Measurements from ENCODE around the gene ABLIM3.

Gene ABLIM3

GRCh38 chr5:149220750-149221149, 79.5 kb downstream of the ABLIM3 start:
- FAIRE-seq (no peak), DNase-seq (ENCODE audit: insufficient read length, low spot score) (no peak)
- TF ChIP-seq TAF1 (IDR thresholded peaks at IDR 0.05; ENCODE audit: low read depth, low read length): no peak
- TF ChIP-seq POLR2AphosphoS5 (IDR thresholded peaks at IDR 0.05; ENCODE audit: low read depth, low read length): no peak
- no peak for TF ChIP-seq PAX5 (IDR thresholded peaks at IDR 0.05; ENCODE audit: insufficient read depth, low read length, severe bottlenecking)
- no peak for TF ChIP-seq SPI1 (IDR thresholded peaks at IDR 0.05; ENCODE audit: low read depth, low read length)
- no peak for TF ChIP-seq POLR2A (IDR thresholded peaks at IDR 0.05; ENCODE audit: low read depth, low read length)
- no peak for TF ChIP-seq POU2F2 (IDR thresholded peaks at IDR 0.05; ENCODE audit: low read depth, low read length)

- FAIRE-seq (no peak), DNase-seq (ENCODE audit: insufficient read length, low spot score) (no peak)
- TF ChIP-seq SPI1 (IDR thresholded peaks at IDR 0.05; ENCODE audit: low read depth, low read length) (no peak), POU2F2 (IDR thresholded peaks at IDR 0.05; ENCODE audit: low read depth, low read length) (no peak), PAX5 (IDR thresholded peaks at IDR 0.05; ENCODE audit: insufficient read depth, low read length, severe bottlenecking) (no peak), TAF1 (IDR thresholded peaks at IDR 0.05; ENCODE audit: low read depth, low read length) (no peak), POLR2A (IDR thresholded peaks at IDR 0.05; ENCODE audit: low read depth, low read length) (no peak), POLR2AphosphoS5 (IDR thresholded peaks at IDR 0.05; ENCODE audit: low read depth, low read length) (no peak)
Observed at GRCh38 chr5:149221326-149221725, 80.0 kb downstream of the ABLIM3 start.

GRCh38 chr5:149221731-149222342, 80.5 kb downstream of the ABLIM3 start:
- FAIRE-seq (no peak), DNase-seq (ENCODE audit: insufficient read length, low spot score) (no peak)
- TF ChIP-seq POLR2A (IDR thresholded peaks at IDR 0.05; ENCODE audit: low read depth, low read length): no peak

- TF ChIP-seq POLR2A (IDR thresholded peaks at IDR 0.05; ENCODE audit: low read depth, low read length) (no peak), SPI1 (IDR thresholded peaks at IDR 0.05; ENCODE audit: low read depth, low read length) (no peak), POU2F2 (IDR thresholded peaks at IDR 0.05; ENCODE audit: low read depth, low read length) (no peak), TAF1 (IDR thresholded peaks at IDR 0.05; ENCODE audit: low read depth, low read length) (no peak), PAX5 (IDR thresholded peaks at IDR 0.05; ENCODE audit: insufficient read depth, low read length, severe bottlenecking) (no peak)
- FAIRE-seq (no peak), DNase-seq (ENCODE audit: insufficient read length, low spot score) (no peak)
Observed at GRCh38 chr5:149223081-149223848, 82.0 kb downstream of the ABLIM3 start.

- TF ChIP-seq SPI1 (IDR thresholded peaks at IDR 0.05; ENCODE audit: low read depth, low read length) (no peak), POLR2A (IDR thresholded peaks at IDR 0.05; ENCODE audit: low read depth, low read length) (no peak), PAX5 (IDR thresholded peaks at IDR 0.05; ENCODE audit: insufficient read depth, low read length, severe bottlenecking) (no peak), TAF1 (IDR thresholded peaks at IDR 0.05; ENCODE audit: low read depth, low read length) (no peak)
- FAIRE-seq: no peak
- DNase-seq (ENCODE audit: insufficient read length, low spot score): no peak
Observed at GRCh38 chr5:149224282-149224681, 83.0 kb downstream of the ABLIM3 start.

- no peak for TF ChIP-seq PAX5 (IDR thresholded peaks at IDR 0.05; ENCODE audit: insufficient read depth, low read length, severe bottlenecking)
- TF ChIP-seq POLR2A (IDR thresholded peaks at IDR 0.05; ENCODE audit: low read depth, low read length): no peak
- TF ChIP-seq SPI1 (IDR thresholded peaks at IDR 0.05; ENCODE audit: low read depth, low read length): no peak
- TF ChIP-seq POLR2AphosphoS5 (IDR thresholded peaks at IDR 0.05; ENCODE audit: low read depth, low read length): no peak
- TF ChIP-seq TAF1 (IDR thresholded peaks at IDR 0.05; ENCODE audit: low read depth, low read length): no peak
- no peak for TF ChIP-seq POU2F2 (IDR thresholded peaks at IDR 0.05; ENCODE audit: low read depth, low read length)
- FAIRE-seq (no peak), DNase-seq (ENCODE audit: insufficient read length, low spot score) (no peak)
Observed at GRCh38 chr5:149227168-149227826, 86.0 kb downstream of the ABLIM3 start.

- DNase-seq (ENCODE audit: insufficient read length, low spot score): no peak
- no peak for FAIRE-seq
- TF ChIP-seq SPI1 (IDR thresholded peaks at IDR 0.05; ENCODE audit: low read depth, low read length): no peak
- no peak for TF ChIP-seq PAX5 (IDR thresholded peaks at IDR 0.05; ENCODE audit: insufficient read depth, low read length, severe bottlenecking)
- TF ChIP-seq POLR2A (IDR thresholded peaks at IDR 0.05; ENCODE audit: low read depth, low read length): no peak
- TF ChIP-seq TAF1 (IDR thresholded peaks at IDR 0.05; ENCODE audit: low read depth, low read length): no peak
- no peak for TF ChIP-seq POLR2AphosphoS5 (IDR thresholded peaks at IDR 0.05; ENCODE audit: low read depth, low read length)
- TF ChIP-seq POU2F2 (IDR thresholded peaks at IDR 0.05; ENCODE audit: low read depth, low read length): no peak
Observed at GRCh38 chr5:149228618-149229297, 87.5 kb downstream of the ABLIM3 start.

GRCh38 chr5:149229298-149229937, 88.1 kb downstream of the ABLIM3 start:
- FAIRE-seq (no peak), DNase-seq (ENCODE audit: insufficient read length, low spot score) (no peak)
- TF ChIP-seq TAF1 (IDR thresholded peaks at IDR 0.05; ENCODE audit: low read depth, low read length) (no peak), POLR2AphosphoS5 (IDR thresholded peaks at IDR 0.05; ENCODE audit: low read depth, low read length) (no peak), POU2F2 (IDR thresholded peaks at IDR 0.05; ENCODE audit: low read depth, low read length) (no peak), POLR2A (IDR thresholded peaks at IDR 0.05; ENCODE audit: low read depth, low read length) (no peak)

GRCh38 chr5:149235841-149236240, 94.5 kb downstream of the ABLIM3 start:
- no peak for DNase-seq (ENCODE audit: insufficient read length, low spot score)
- TF ChIP-seq POLR2A (IDR thresholded peaks at IDR 0.05; ENCODE audit: low read depth, low read length): no peak
- no peak for TF ChIP-seq POLR2AphosphoS5 (IDR thresholded peaks at IDR 0.05; ENCODE audit: low read depth, low read length)
- TF ChIP-seq PAX5 (IDR thresholded peaks at IDR 0.05; ENCODE audit: insufficient read depth, low read length, severe bottlenecking): no peak
- no peak for TF ChIP-seq SPI1 (IDR thresholded peaks at IDR 0.05; ENCODE audit: low read depth, low read length)
- no peak for TF ChIP-seq POU2F2 (IDR thresholded peaks at IDR 0.05; ENCODE audit: low read depth, low read length)
- TF ChIP-seq TAF1 (IDR thresholded peaks at IDR 0.05; ENCODE audit: low read depth, low read length): no peak
- no peak for FAIRE-seq
